ENCODE data around the gene SASH3. TPM values are rescaled to one million over a fixed set of nuclear protein-coding genes. Genes with fewer than 3 reads are reported as not detected.
A peak's percentile ranks its signal among the peaks of the same experiment; 100 is the strongest.

Gene SASH3
- total RNA-seq, 1 donor from 2014 or later: 2.4 TPM

DNA sequence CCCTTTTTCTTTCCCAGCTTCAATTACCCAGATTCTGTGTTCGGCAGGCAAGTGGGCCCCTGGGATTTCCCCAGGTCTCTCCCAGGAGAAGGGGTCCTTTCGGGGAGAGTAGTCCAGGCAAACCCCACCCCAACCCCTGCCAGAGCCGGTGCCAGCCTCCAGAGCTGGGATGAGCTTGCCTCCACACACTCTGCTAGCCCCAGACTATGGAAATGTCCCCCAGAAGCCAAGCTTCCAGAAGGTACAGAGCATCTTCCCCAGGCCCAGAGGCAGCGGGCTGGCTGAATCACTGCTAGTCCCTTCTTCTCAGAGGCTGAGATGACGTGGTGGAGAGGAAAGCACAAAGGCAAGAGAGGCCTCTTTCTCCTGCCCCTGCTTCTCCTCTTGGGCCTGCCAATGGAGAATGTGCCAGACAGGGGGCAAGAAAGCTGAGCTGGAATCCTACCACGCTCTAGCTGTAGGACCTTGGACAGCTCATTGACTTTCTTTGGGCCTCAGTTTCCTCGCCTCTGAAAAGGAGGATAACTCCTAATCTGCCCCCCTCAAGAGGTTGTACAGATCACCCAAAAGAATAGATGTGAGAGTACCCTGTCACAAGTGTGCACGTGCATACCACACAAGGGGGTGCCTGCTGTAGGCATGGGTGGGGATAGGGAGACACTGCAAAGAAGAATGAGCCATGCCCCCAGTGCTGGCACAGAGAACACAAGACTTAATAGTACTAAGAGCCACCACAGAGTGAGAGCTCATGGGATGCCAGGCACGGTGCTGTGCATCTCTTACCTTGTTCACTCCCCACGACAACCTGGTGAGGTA lies 2.1 kb downstream of the SASH3 start:
- DNase-seq (ENCODE audit: low spot score) (no peak), ATAC-seq (no peak)

DNA sequence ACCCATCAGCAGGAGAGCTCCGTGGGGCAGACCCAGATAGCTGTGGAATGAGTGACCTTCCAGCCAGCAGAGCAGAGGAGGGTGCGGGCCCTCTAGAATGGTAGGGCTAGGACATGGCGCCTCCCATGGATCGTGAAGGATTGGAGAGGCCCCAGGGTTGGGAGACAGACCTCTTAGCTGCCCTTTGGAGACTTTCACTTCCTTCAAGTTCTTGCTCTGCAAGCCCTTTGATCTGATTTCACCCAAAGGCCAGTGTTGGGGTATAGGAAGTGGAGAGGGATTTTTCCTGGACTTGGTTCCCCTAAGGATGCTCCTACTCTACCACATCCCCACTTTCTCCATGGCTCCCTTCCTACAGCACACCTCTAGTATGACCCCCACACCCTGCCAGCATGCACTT lies 3.0 kb downstream of the SASH3 start:
- DNase-seq (ENCODE audit: low spot score) (no peak), ATAC-seq (no peak)

DNA sequence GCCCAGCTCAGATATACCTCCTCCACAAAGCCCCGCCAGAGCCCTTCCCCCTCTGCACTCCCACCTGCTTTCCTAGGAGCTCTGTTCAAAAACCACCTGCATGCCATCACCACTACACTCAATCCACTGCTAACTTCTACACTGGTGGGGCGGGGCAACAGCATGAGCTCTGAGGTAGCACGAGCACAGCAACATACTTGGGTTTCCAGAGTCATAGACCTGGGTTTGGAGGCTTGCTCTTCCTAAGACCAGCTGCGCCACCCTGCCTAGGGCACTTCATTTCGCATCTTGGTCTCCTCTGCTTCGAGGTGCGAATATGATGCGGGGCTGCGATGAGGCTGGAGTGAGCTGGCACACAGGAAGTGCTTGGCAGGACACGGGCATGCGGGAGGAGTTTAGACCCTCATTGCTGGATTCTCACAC lies 3.6 kb downstream of the SASH3 start:
- ATAC-seq (no peak), DNase-seq (ENCODE audit: low spot score) (no peak)

- no peak for ATAC-seq
Measured at GRCh38 chrX:129784371-129784770, 4.6 kb downstream of the SASH3 start.

DNA sequence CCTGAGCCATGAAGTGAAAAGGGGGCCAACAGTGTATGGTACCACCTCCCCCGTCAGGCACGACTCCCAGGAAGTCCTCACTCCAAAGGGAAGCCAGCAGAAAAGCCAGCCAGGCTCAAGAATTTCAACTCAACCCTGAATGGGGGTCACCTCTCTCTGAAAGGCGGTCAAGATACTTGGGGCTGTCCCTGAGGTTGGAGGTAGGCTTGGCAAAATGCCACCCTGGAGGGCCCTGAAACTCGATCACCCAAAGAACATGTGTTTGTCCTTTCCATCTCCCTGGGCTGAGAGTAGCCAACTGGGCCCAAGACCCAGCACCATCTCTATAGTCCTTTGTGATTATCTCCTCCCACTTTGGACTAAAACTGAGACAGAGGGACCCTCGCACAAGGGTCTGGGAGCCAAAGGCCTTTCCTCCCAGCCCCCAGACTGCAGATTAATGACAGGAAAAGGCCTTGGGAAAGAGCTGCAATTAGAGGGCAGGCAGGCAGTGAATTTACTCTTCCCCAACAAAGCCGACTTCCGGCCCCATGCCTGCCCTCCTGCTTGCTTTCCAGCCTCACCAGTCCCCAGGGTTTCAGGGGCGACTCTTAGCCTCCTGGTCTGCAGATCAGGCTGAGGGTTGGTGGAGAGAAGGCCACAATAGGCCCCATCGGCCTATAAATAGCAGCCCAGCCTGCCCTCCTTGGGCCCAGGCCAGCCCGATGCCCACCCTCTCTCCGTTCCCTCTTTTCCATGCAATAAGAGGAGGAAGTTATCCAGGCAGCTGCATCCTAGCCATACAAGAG lies 5.6 kb downstream of the SASH3 start:
- no peak for DNase-seq (ENCODE audit: low spot score)
- no peak for ATAC-seq

More at GRCh38 chrX:129784371-129784770, 4.6 kb downstream of the SASH3 start:
- DNase-seq (ENCODE audit: low spot score): no peak

DNA sequence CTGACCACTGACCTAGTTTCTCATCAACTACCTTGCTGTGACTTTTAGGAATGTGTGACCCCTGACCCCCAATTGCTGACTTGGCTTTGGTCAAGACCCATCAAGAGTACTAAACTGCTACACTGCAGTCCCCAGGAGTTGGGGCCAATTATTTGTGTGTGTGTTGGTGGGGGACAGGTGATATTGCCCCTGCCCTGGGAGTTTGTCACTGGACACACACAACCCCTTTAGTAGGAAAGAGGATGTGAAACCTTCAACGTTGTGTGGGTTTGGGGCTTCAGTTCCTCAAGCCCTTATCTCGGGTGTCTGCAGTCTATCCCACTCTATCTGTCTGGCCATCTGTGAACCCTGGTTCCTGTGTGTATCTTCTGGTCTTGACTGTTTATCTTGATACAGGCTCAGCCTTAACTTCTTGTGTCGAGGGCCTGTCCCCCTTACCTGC lies 6.5 kb downstream of the SASH3 start:
- no peak for DNase-seq (ENCODE audit: low spot score)
- no peak for ATAC-seq

DNA sequence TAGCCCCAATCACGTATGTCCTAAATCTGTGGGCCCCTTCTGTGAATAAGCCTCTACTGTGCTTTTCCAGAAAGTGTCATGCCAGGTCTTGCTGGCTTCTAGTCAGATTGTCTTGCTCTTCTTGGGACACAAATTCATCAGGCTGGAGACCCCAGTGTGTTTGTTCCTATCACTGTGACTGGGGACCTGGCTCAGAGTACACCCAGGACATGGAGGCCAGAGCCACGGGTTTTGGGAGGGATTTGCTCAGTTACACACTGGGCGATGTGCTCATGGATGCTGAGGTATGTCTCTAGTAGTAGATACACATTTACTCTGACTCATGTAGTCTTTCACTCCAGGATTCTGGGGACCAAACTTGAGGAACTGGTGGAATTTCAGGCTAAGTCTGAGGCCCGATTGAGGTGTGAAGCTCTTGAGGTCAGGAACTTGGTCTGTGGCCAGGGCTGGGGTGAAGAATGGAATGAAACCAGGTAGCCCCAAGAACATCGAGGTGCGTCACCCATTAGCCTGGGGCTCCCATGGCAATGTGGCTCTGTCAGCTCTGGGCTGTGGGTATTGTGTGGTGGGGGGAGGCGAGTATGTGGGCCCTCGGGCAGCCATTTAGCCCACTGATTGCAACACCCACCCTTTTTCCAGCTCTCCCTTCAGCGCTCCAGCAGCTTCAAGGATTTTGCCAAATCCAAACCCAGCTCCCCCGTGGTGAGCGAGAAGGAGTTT lies 7.7 kb downstream of the SASH3 start:
- DNase-seq (ENCODE audit: low spot score) (no peak), ATAC-seq (no peak)

GRCh38 chrX:129788527-129788926 lies 8.8 kb downstream of the SASH3 start:
- ATAC-seq: no peak
- DNase-seq (ENCODE audit: low spot score): no peak

DNA sequence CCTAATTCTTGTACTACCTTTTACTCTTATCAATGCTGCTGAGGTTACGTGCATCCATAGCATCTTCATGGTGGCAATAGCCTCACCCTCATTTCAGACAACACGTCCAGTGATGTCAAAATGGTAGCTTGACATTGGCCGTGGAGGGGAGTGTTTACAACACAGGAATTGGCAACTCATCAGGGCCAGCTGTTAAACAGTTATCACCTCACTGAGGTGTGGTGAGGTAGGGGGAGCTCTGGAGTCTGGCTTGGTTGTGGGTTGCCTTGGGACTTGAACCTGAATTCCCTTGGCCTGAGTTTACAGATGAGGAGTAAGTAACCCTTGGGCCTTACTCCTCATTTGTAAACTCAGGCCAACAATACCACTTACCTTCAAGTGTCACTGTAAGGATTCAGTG lies 10.4 kb downstream of the SASH3 start:
- no peak for ATAC-seq
- DNase-seq (ENCODE audit: low spot score): no peak

- ATAC-seq: no peak
- DNase-seq (ENCODE audit: low spot score): no peak
Measured at GRCh38 chrX:129790808-129791207, 11.1 kb downstream of the SASH3 start.

GRCh38 chrX:129791336-129791735 lies 11.6 kb downstream of the SASH3 start:
- ATAC-seq: no peak

GRCh38 chrX:129791961-129792570 lies 12.3 kb downstream of the SASH3 start:
- DNase-seq (ENCODE audit: low spot score) (no peak), ATAC-seq (peak; percentile 58)

More at GRCh38 chrX:129791336-129791735, 11.6 kb downstream of the SASH3 start:
- DNase-seq (ENCODE audit: low spot score): no peak

DNA sequence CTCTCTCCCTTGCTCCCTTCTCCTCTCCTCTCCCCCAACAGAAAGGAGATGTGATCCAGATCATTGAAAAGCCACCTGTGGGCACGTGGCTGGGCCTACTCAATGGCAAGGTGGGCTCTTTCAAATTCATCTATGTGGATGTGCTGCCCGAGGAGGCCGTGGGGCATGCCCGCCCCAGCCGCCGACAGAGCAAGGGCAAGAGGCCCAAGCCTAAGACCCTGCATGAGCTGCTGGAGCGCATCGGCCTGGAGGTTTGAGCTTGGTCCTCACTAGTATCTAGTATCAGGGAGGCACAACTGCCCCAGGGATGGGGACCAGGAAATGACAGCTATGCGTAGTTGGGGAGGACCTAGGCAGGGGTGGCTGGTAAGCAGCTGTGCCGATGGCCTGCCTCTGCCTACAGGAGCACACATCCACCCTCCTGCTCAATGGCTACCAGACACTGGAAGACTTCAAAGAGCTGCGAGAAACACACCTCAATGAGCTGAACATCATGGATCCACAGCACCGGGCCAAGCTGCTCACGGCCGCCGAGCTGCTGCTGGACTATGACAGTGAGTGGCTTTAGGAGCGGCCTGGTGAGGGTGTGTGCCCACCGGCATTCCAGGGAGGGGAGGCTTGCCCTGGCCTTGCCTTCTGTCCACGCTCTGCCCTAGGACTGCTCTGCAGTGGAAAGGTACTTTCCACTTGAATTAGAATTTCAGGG lies 13.0 kb downstream of the SASH3 start:
- DNase-seq (ENCODE audit: low spot score) (no peak), ATAC-seq (no peak)

GRCh38 chrX:129793604-129794191 lies 13.9 kb downstream of the SASH3 start:
- DNase-seq (ENCODE audit: low spot score) (no peak), ATAC-seq (no peak)

- no peak for DNase-seq (ENCODE audit: low spot score)
- ATAC-seq: no peak
Measured at GRCh38 chrX:129795584-129795983, 15.8 kb downstream of the SASH3 start.

- ATAC-seq (no peak), DNase-seq (ENCODE audit: low spot score) (no peak)
Measured at GRCh38 chrX:129797251-129797906, 17.6 kb downstream of the SASH3 start.

DNA sequence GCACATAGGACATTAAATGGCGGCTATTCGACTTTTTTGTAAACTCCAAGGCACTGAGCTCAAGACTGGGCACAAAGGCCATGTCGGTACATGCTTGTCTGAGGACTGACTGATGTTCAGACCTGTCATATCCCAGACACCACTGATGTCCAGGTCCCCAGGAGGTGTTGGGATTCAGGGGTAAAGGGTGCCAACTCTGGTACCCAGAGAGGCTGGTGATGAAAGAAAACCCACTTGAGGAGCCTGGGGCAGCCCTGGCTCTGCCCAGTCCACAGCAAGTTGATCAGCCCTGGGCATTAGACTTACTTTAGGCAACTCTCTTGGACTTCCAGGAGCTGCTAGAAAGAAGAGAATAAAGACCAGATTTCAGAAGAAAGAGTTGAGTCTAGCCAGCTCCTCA lies 18.7 kb downstream of the SASH3 start:
- ATAC-seq (no peak), DNase-seq (ENCODE audit: low spot score) (no peak)

DNA sequence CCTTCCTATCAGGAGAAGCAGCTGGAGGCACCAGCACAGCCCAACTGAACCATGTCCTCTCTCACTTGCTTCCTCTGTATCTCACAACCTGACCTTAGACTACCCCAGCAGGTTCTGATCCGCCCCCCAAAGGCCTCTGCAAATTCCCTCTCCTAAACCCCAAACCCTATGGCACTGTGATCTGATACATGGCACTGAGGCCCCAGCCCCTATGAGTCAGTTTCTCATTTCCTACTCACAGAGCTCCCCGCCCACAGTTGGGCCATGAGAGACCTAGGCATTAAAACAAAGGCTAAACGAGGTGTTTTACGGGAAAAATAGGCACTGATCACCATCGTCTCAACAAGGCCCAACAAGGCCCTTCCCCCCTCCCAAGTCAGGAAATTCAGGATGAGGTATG lies 19.1 kb downstream of the SASH3 start:
- ATAC-seq: no peak
- DNase-seq (ENCODE audit: low spot score): no peak

- DNase-seq (ENCODE audit: low spot score) (no peak), ATAC-seq (no peak)
Measured at GRCh38 chrX:129800186-129800585, 20.4 kb downstream of the SASH3 start.

All from left lobe of liver (tissue), 2 donors.